ENCODE data around the gene HDAC4.

- TF ChIP-seq CTCF (IDR thresholded peaks at IDR 0.05; ENCODE audit: low read depth, low read length, missing input control) (no peak), JUND (IDR thresholded peaks at IDR 0.05) (no peak), RAD21 (IDR thresholded peaks at IDR 0.05) (no peak), HNF4A (conservative IDR thresholded peaks at IDR 0.05) (no peak), SP1 (IDR thresholded peaks at IDR 0.05) (no peak)
- TF ChIP-seq, protein P1, sequence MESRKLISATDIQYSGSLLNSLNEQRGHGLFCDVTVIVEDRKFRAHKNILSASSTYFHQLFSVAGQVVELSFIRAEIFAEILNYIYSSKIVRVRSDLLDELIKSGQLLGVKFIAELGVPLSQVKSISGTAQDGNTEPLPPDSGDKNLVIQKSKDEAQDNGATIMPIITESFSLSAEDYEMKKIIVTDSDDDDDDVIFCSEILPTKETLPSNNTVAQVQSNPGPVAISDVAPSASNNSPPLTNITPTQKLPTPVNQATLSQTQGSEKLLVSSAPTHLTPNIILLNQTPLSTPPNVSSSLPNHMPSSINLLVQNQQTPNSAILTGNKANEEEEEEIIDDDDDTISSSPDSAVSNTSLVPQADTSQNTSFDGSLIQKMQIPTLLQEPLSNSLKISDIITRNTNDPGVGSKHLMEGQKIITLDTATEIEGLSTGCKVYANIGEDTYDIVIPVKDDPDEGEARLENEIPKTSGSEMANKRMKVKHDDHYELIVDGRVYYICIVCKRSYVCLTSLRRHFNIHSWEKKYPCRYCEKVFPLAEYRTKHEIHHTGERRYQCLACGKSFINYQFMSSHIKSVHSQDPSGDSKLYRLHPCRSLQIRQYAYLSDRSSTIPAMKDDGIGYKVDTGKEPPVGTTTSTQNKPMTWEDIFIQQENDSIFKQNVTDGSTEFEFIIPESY (IDR thresholded peaks at IDR 0.05), result no peak
Observed at GRCh38 chr2:239022437-239023260, 378.2 kb downstream of the HDAC4 start.
